Gastroesophageal sphincter (tissue), 3 donors: ENCODE results near the gene KRTAP1-1.

Experiments
- CTCF ChIP-seq, 4 experiments: fragments of 200-600 bp in 2 of 4; fragments of 450-650 bp in 2 of 4; sonication (generic) in 1 of 4; IDR thresholded peaks; one replicate each; pipeline ENCODE4 v1.5.1; 2017 to 2019; ENCODE audit warnings: antibody characterized with exemption in 4 of 4, mild to moderate bottlenecking in 2 of 4, moderate library complexity in 2 of 4
- EP300 ChIP-seq: sonication (generic); formaldehyde crosslinking; IDR thresholded peaks from one replicate; pipeline ENCODE4 v1.6.1; 2017; ENCODE audit warnings: antibody characterized with exemption, mild to moderate bottlenecking
- POLR2A ChIP-seq, 2 donors: fragments of 450-650 bp; IDR thresholded peaks; one replicate each; pipeline ENCODE4 v1.6.1; 2017; ENCODE audit warnings: antibody characterized with exemption in 2 of 2, mild to moderate bottlenecking in 2 of 2, moderate library complexity in 1 of 2
- POLR2AphosphoS5 ChIP-seq: sonication (generic); formaldehyde crosslinking; IDR thresholded peaks from one replicate; pipeline ENCODE4 v1.6.1; 2017; ENCODE audit warnings: antibody characterized with exemption

DNA sequence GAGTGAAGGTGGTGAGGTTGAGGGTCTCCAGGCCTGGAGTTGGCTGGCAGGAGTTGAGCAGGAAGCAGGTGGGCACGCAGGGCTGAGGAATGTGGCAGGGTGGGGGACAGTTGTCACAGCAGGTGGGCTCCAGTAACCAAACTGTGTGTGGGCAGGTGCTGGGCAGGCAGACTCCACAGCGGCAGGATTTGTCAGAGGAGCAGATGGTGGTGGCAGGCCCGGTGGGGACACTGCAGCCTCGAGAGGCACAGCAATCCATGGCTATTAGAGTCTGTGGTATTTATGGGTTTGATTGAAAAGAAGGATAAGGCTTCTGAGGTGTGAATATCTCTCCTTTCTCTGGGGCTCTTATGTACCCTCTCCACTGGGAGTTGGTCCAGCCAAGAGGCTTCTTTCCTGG, 47.4 kb downstream of the KRTAP1-1 start, which contains the start of gene KRTAP3-3:
- no peak for TF ChIP-seq CTCF (IDR thresholded peaks at IDR 0.05)
- TF ChIP-seq POLR2A (IDR thresholded peaks at IDR 0.05), result no peak
- TF ChIP-seq POLR2AphosphoS5, result no peak
- no peak for TF ChIP-seq EP300
